Measurements from ENCODE around the gene ZSWIM2.
"Not testable (repeated sequence)": the region's sequence is repeated elsewhere in the genome, so short reads cannot be mapped to it uniquely, and the experiment has no call there.

ZSWIM2 gene

GRCh38 chr2:186848873-186849578 lies at the start of gene ZSWIM2:
Gene ZSWIM2, minus strand, starts transcription at chr2:186849170. Its CDS starts 40 bp downstream, at chr2:186849130.
- no peak for TF ChIP-seq ZNF274 (IDR thresholded peaks at IDR 0.05; ENCODE audit: low read depth, low read length)

GRCh38 chr2:186896220-186896619 lies 47.2 kb upstream of the ZSWIM2 start:
- H3K4me3 ChIP-seq (ENCODE audit: low read length): not testable (repeated sequence)

More at GRCh38 chr2:186848873-186849578, at the start of gene ZSWIM2:
- H3K4me3 ChIP-seq (ENCODE audit: low read length): peak within 1 kb of the TSS; percentile 26; the same call in 1 of the 2 replicates

- no peak for TF ChIP-seq ZNF274 (IDR thresholded peaks at IDR 0.05; ENCODE audit: low read depth, low read length)
- no peak overlapping the region for H3K4me3 ChIP-seq (ENCODE audit: low read length)
These were observed 46.5 kb upstream of the ZSWIM2 start for GRCh38 chr2:186895451-186895850.

GRCh38 chr2:186894478-186894877 lies 45.5 kb upstream of the ZSWIM2 start:
- TF ChIP-seq ZNF274 (IDR thresholded peaks at IDR 0.05; ENCODE audit: low read depth, low read length): no peak
- H3K4me3 ChIP-seq (ENCODE audit: low read length): no peak overlapping the region

GRCh38 chr2:186892821-186893220 lies 43.9 kb upstream of the ZSWIM2 start:
- no peak for TF ChIP-seq ZNF274 (IDR thresholded peaks at IDR 0.05; ENCODE audit: low read depth, low read length)
- H3K4me3 ChIP-seq (ENCODE audit: low read length): no peak overlapping the region

GRCh38 chr2:186891185-186891621 lies 42.2 kb upstream of the ZSWIM2 start:
- no peak for TF ChIP-seq ZNF274 (IDR thresholded peaks at IDR 0.05; ENCODE audit: low read depth, low read length)
- no peak overlapping the region for H3K4me3 ChIP-seq (ENCODE audit: low read length)

GRCh38 chr2:186889101-186889879 lies 40.3 kb upstream of the ZSWIM2 start:
- no peak for TF ChIP-seq ZNF274 (IDR thresholded peaks at IDR 0.05; ENCODE audit: low read depth, low read length)
- H3K4me3 ChIP-seq (ENCODE audit: low read length): no peak overlapping the region

- no peak overlapping the region for H3K4me3 ChIP-seq (ENCODE audit: low read length)
- TF ChIP-seq ZNF274 (IDR thresholded peaks at IDR 0.05; ENCODE audit: low read depth, low read length): no peak
These were observed 38.4 kb upstream of the ZSWIM2 start for GRCh38 chr2:186887107-186888090.

- no peak overlapping the region for H3K4me3 ChIP-seq (ENCODE audit: low read length)
- TF ChIP-seq ZNF274 (IDR thresholded peaks at IDR 0.05; ENCODE audit: low read depth, low read length): no peak
These were observed 35.6 kb upstream of the ZSWIM2 start for GRCh38 chr2:186884587-186884986.

- H3K4me3 ChIP-seq (ENCODE audit: low read length): no peak overlapping the region
- no peak for TF ChIP-seq ZNF274 (IDR thresholded peaks at IDR 0.05; ENCODE audit: low read depth, low read length)
These were observed 34.7 kb upstream of the ZSWIM2 start for GRCh38 chr2:186883666-186884065.

GRCh38 chr2:186882511-186883071 lies 33.6 kb upstream of the ZSWIM2 start:
- no peak for TF ChIP-seq ZNF274 (IDR thresholded peaks at IDR 0.05; ENCODE audit: low read depth, low read length)
- no peak overlapping the region for H3K4me3 ChIP-seq (ENCODE audit: low read length)

- no peak overlapping the region for H3K4me3 ChIP-seq (ENCODE audit: low read length)
- no peak for TF ChIP-seq ZNF274 (IDR thresholded peaks at IDR 0.05; ENCODE audit: low read depth, low read length)
These were observed 32.7 kb upstream of the ZSWIM2 start for GRCh38 chr2:186881660-186882059.

GRCh38 chr2:186879312-186879711 lies 30.3 kb upstream of the ZSWIM2 start:
- no peak overlapping the region for H3K4me3 ChIP-seq (ENCODE audit: low read length)
- TF ChIP-seq ZNF274 (IDR thresholded peaks at IDR 0.05; ENCODE audit: low read depth, low read length): no peak

- TF ChIP-seq ZNF274 (IDR thresholded peaks at IDR 0.05; ENCODE audit: low read depth, low read length): no peak
- no peak overlapping the region for H3K4me3 ChIP-seq (ENCODE audit: low read length)
These were observed 25.7 kb upstream of the ZSWIM2 start for GRCh38 chr2:186874713-186875112.
